HG03378 (cell line): Measurements from ENCODE around the gene CHADL.

ENCODE experiments used
- ATAC-seq: cut with Tn5 transposase; IDR thresholded peaks from one replicate; pipeline ENCODE4 v1.9.1; 2021; ENCODE audit warnings: mild to moderate bottlenecking, moderate library complexity; ENCODE audit not compliant: unreplicated experiment

CHADL gene

DNA sequence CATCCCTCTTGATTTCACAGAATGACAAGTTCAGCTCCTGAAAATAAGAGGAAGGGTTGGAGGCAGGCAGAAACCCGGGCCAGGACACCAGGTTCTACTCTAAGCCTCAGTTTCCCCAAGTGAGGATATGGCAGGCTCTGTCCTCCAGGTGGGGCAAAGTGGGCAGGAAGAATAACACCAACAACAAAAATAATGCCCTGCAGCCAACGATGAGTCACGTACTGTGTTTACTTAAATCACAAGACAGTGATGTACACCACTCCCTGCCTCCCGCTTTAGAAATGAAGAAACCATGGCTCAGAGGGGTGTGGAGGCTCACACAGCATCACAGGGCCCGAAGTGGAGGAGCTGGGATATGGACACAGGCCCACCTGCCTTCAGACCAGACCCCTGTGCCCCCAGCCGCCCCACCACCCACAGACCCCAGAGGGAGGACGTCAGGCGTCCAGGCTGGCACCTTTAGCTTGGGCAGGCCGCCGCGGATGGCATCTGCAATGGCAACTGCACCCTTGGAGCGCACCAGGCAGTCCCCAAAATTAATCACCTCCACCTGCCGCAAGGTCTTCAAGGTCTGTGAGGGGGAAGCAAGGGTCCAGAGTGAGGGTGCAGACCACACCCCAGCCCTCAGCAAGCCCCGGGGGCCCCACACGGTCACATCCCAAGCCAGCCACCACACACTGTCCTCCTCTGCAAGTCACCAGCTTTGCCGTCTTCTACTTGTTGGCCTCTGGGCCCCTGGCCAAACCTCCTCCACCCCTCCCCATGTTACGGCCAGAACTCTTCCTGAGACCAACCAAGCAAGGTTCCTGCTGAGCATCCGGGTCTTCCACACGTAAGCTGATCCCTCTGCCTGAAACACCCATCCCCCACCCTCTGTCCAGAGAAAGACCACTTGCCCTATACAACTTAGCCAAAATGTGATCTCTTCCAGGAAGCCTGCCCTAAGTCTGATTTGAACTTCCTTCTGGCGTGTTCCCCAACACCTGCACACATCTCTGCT lies 15.8 kb upstream of the CHADL start:
- no peak for ATAC-seq

GRCh38 chr22:41254230-41254629 lies 13.5 kb upstream of the CHADL start:
- ATAC-seq = no peak

DNA sequence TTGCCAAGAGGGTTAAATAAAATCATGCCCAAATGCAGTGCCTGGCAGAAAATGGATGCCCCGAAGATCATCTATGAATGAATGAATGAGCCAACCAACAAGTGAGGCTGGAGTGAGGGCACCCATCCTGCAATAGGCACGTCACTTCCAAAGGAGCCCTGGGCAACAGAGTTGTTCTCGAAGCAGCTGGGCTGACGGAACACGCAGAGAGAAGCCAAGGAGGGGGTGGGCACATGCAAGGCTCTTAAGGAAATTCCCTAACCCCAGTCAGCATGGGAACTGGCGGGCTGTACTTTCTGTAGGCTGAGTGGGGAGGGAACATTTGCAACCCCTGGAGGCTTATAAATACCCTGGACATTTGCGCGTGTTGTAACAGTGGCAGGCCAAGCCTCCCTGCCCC lies 11.6 kb upstream of the CHADL start:
- no peak for ATAC-seq

GRCh38 chr22:41250127-41250526 lies 9.4 kb upstream of the CHADL start:
- ATAC-seq = no peak

DNA sequence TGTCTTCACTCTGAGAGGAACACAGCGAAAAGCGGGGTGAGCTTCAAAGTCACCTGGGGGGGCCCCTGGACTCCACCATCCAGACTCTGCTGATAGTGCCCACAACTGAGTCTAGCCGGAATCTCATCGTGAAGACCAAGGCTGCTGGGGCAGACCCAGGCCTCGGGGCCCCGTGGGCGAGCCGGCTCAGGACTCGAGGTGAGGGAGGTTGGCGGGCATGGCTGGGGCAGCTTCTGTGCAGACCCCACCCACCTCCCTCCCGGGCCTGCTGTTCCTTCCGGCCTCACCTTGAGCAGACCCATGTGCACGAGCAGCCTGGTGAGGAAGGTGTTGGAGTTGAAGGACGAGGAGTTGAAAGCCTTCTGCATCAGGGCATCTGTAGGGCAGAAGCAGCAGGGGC lies 8.7 kb upstream of the CHADL start:
- ATAC-seq = no peak

- no peak for ATAC-seq
Observed at GRCh38 chr22:41248758-41249157, 8.0 kb upstream of the CHADL start.

DNA sequence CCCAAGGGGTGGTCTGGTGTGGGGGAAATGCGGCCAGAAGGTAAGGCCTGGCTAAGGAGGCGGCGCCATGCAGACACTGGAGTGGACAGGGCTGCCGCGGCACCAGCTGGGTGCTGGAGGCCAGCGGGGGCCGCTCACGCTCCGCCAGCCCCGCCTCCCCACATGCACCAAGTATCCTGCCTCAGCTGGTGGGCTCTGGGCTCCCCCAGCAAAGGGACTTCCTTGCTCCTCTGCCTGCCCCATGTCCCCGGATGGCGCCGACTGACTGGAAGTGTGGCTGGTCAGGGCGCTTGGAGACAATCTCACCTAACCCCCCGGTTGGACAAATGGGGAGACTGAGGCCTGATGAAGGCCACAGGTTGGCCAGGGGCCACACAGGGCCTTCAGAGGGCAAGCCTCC lies 7.6 kb upstream of the CHADL start:
- no peak for ATAC-seq

DNA sequence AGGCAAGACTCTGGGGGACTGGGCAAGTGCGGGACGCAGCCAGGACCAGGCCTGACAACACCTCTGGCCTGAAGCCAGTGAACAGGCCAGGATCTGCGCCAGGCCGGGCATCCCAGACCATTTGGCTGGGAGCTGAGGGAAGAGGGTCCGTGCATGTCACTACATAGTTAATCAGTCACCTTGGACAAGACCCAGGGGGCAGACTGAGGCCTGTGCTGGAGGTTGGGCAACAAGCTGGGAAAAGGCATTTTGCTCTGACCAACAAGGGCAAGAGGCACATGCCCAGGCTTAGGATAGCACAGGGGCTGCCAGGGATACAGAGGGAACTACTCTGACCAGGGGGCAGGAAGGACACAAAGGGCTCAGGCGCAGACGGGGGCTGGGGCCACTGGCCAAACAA lies 7.0 kb upstream of the CHADL start:
- ATAC-seq = no peak

GRCh38 chr22:41245917-41246499 lies 5.3 kb upstream of the CHADL start:
- ATAC-seq = no peak

DNA sequence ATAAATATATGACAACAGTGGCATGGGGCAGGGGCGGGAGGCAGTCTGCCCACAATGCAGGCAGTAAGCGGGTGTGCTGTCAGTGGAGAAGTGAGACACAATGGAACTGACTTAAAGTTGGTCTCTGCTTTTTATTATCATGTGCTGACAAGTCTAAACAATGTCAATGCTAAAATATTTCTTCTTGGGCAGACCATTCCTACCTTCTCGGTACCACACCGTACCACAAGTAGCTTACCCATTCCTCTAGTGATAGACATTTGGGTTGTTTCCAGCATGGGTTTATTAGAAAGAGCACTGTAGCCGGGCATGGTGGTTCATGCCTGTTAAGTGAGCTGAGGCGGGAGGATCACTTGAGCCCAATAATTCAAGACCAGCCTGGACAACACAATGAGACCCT lies 2.6 kb upstream of the CHADL start:
- no peak for ATAC-seq

DNA sequence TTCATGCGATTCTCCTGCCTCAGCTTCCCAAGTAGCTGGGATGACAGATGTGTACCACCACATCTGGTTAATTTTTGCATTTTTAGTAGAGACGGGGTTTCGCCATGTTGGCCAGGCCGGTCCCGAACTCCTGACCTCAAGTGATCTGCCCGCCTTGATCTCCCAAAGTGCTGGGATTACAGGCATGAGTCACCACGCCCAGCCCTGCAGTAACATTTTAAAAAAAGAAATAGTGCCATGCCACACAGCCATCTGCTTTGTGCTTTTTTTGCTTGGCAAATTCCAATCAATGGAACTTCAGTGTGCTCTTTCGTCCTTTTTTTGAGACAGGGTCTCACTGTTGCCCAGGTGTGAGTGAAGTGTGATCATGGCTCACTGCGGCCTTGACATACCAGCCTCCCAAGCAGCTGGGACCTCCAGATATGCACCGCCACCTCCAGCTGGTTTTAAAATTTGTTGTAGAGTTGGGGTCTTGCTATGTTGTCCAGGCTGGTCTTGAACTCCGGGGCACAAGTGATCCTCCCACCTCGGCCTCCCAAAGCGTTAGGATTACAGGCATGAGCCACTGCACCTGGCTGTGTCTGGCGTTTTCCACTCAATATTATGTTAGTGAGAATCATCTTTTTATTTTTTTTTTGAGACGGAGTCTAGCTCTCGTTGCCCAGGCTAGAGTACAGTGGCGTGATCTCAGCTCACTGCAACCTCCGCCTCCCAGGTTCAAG lies 1.8 kb upstream of the CHADL start:
- ATAC-seq = no peak

GRCh38 chr22:41241133-41241676 lies 474 bp upstream of the CHADL start:
- ATAC-seq = no peak

DNA sequence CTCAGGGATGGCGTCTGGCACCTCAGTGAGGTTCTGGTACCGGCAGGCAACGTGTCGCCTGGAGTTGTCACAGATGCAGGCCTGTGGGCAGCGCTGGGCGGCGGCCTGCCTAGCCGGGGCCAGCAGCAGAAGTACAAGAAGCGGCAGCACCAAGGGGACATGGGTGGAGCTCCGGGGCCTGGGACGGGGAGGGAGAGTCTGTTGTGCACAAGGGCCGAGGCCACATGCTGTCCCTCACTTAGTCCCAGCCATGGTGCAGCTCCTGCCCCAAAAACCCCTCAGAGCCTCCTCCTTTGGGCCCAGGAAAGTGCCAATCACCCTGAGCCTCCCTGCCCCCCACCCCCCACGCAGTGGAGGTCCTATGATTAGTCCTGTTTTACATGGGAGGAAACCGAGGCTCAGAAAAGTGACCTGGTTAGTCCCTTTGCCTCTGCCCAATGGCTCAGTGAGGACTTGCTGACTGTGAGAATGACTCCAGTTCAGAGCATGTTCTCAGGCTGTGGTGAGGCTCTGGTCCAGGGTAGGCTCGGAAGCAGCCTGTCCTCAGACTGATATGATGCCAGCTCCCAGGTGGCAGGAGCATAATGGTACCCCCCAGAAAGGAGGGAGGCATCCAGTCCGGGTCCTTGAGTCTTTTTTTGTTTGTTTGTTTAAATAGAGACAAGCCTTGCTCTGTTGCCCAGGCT lies 1.1 kb downstream of the CHADL start:
- no peak for ATAC-seq

GRCh38 chr22:41238570-41239442 lies 1.9 kb downstream of the CHADL start:
- ATAC-seq = no peak

DNA sequence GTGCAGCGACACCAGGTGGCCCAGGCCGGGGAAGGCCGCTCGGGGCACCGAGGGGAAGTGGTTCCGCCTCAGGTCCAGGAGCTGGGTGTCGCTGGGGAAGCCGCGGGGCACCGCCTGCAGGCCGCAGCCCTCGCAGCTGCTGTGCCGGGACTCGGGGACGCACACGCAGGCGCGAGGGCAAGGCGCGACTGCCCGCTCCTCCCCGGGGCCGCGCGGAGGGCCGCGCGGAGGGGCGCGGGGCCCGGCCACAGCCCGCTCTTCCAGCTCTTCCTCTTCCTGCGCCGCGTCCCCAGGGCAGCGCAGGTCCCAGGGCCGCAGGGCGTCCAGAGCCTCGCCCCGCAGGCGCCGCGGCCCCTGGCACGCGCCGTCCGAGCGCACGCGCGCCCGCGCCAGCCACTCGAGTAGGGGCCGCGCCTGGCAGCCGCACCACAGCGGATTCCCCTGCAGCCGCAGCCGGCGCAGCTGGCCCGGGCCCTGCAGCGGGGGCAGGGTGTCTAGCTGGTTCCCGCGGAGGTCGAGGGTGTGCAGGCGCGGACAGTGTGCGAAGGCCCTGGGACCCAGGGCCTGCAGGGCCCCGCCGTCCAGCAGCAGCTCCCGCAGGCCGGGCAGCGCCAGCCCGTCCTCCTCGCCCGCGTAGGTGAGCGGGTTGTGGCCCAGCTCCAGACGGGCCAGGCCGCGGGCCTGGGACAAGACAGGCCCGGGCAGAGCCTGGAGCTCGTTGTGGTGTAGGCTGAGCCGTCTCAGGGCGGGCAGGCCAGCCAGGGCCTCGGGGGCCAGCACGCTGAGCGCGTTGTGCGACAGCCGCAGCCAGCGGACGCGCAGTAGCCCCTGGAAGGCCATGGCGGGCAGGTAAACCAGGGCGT lies 2.8 kb downstream of the CHADL start:
- peak; percentile 51 for ATAC-seq

- ATAC-seq = no peak
Observed at GRCh38 chr22:41237036-41237706, 3.6 kb downstream of the CHADL start.

- no peak for ATAC-seq
Observed at GRCh38 chr22:41234815-41235695, 5.7 kb downstream of the CHADL start.
